ENCODE data around the gene DEGS1.

The DEGS1 gene

DNA sequence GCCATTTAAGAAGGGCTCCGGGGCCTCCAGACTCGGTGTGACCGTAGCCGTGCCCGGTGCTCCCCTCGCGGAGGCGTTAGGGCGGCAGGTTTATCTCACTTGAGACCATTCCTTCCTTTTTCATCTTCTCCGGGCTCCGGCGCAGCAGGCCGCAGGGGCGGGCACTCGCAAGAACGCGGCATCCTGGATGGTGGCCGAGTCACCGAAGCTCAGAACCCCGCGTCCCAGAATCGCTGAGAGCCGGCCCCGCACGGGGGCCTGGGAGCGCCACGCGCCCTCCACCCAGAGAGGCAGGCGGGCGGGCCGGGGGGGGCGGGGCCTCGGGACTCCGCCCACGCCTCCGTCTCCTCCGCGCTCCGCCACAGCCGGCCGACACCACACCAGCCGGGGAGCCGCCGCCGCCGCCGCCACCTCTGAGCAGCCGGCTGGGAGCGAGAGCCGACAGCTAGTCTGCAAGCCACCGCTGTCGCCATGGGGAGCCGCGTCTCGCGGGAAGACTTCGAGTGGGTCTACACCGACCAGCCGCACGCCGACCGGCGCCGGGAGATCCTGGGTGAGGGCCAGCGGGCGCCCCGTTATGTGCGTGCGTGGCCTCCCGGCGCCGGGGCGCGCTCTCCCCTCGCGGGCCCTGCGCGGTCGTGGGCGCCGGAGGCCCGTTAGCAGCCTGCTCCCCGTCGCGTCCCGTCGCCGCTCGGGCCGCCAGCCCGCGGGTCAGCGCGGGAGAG is at the start of gene DEGS1:
TSS of gene DEGS1 (plus strand) at position 375 of the 725 bp plus-strand sequence. CDS start at position 472, 97 bp downstream.
- peak; percentile 88 for DNase-seq

DNA sequence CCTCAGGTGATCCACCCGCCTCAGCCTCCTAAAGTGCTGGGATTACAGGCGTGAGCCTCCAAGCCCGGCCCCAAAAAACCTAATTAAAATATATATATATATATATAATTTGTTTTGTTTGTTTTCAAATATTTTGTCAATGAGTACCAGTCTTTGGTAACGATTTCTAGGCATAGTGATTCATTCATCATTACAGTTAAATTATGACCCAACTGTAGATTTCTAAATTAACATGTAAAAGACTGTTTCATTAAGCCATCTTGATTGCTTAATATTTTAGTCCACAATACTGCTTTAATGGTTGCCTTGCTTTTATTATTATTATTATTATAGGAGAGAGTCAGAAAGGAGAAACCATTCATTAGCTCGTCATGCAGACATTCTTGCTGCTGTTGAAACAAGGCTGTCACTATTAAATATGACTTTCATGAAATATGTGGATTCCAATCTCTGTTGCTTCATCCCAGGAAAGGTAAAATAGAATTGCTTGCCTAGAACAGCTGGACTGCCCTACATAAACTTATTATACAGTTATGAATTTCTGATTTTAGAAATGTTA is 49.2 kb upstream of the DEGS1 start:
- DNase-seq: no peak

DNA sequence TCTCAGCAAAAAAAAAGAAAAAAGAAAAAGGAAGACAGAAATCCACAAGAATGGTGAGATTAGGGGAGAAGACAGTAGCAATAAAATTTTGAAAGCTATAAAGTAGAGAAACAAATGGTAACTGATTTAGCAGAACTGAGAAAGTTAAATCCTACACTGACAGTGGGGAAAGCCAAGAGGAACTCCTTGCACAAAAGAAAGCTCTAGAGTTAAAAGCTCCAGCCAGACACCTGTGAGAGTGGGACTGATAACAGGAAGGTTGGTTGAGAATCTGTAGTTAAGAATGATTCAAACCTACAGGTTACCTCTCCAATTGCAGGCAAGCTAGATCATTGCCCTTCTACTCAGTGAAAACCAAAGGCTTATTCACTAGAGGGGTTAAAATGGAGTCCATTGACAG is 45.5 kb upstream of the DEGS1 start:
- no peak for DNase-seq

DNA sequence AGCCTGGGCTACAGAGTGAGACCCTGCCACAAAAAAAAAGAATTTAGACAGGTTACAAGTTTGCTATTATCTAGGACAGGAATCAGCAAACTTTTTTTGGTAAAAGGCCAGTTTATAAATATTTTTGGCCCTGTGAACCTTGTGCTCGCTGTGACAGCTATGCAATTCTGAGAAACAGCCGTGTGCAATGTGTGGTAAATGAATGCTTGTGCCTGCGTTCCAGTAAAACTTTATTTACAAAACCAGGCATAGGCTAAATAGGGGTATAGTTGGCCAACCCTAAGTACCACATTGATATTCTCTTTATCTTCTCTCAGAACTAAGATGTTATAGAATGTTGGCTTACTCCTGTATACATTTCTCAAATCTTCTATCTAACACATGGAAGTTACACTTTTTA is 44.8 kb upstream of the DEGS1 start:
- no peak for DNase-seq

DNA sequence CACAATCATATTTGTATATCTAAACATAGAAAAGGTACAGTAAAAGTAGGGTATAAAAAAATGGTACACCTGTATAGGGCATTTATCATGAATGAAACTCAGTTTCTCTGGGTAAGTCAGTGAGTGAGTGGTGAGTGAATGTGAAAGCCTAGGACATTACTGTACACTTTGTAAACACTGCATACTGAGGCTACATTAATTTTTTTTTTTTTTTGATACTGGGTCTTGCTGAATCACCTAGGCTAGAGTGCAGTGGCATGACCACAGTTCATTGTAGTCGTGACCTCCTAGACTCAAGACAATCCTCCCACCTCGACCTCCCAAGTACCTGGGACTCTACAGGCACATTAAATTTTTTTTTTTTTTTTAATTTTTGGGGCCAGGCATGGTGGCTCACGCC is 41.3 kb upstream of the DEGS1 start:
- no peak for DNase-seq

DNA sequence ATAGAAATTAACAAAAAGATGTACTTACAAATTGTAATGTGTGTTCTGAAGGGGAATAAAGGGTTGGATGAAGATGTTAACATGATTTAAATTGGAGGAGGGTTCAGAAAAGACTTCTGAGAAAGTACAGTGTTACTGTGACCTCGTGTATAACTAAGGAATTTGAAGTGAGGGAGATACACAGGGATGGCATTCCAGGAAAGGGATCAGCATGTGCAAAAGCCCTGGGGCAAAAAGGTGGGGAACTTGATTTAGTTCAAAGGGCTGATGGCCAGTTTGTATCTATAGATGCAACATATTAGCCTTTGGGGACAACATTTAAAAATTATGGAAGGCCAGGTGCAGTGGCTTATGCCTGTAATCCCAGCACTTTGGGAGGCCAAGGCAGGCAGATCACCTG is 33.3 kb upstream of the DEGS1 start:
- no peak for DNase-seq

DNA sequence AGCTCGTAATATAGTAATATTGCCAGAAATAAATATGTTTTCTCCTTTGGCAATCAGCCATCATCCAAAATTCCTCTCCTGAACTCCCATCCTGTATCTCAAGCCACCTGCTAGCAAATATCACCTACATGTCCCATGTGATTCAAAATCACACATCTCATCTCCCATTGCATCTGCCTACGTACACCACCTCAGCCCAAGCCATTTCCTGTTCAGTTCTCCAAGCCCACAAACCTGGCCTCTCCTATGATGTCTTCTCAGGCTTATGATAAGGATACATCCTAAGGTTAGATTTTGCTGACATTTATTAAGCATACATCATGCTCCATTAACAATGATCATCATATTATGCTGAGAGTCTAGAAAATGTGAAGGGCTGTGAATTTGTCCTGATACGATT is 31.9 kb upstream of the DEGS1 start:
- no peak for DNase-seq

DNA sequence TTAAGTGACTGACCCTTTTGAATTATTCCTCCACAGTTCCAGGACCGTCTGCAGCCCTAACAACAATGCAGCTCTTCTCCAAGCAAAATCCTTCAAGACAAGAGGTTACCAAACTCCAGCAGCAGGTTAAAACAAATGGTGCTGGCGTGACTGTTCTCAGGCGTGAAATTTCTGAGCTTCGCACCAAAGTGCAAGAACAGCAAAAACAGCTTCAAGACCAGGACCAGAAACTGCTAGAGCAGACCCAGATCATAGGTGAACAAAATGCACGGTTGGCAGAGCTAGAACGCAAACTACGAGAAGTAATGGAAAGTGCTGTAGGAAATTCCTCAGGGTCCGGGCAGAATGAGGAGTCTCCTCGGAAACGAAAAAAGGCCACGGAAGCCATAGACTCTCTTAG is 25.7 kb upstream of the DEGS1 start:
- DNase-seq: no peak

DNA sequence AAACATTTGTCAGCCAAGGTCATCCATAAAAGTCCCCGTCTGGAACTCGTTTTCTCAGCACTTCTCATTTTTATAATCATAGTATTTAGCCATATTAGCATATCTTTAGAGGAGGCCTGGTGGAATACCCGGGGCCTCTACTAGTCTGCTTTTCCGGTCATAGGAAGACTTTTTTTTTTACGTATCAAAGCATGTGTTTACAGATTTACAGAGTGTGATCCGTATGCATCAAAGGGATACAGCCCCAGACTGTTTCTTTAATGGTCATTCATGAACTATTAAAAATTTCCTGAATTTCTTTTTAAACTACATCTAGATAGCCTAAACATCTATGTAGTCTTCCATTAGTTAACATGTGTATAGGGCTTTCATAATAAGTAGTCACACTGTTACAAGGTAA is 23.5 kb upstream of the DEGS1 start:
- no peak for DNase-seq

DNA sequence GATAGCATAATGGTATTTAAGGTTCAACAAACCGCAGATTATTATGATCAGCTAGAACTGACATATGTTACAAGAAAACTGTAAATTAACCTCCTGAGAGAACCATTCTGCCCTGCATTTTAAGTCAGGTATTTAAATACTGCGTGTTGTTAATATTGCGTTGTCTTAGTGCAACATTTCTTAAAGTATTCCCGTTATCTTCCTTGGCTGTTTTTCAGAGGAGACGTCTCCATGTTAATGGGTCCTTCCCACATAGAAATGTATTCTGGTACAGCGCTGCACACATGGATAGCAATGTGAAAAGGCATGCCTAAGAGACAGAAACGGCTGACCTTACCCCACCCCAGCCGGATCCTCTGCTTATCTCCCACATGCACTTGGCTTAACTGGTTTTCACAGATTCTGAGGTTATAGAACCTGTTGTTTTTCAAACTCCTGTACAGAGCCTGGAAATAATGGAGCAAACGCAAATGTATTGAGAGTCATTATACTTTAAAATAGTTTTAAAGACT is 22.8 kb upstream of the DEGS1 start:
- DNase-seq: no peak

DNA sequence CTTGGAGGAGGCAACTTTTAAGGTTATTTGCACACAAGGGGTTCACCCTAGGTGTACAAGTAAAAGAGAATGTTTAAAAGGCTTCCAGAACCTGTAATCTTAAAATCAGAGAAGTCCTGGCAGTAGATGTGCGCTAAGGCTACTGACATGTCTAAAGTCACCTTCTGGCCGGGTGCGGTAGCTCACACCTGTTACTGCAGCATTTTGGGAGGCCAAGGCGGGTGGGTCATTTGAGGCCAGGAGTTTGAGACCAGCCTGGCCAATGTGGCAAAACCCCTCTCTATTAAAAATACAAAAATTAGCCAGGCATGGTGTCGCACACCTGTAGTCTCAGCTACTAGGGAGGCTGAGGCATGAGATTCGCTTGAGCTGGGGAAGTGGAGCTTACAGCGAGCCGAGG is 20.3 kb upstream of the DEGS1 start:
- DNase-seq: no peak

DNA sequence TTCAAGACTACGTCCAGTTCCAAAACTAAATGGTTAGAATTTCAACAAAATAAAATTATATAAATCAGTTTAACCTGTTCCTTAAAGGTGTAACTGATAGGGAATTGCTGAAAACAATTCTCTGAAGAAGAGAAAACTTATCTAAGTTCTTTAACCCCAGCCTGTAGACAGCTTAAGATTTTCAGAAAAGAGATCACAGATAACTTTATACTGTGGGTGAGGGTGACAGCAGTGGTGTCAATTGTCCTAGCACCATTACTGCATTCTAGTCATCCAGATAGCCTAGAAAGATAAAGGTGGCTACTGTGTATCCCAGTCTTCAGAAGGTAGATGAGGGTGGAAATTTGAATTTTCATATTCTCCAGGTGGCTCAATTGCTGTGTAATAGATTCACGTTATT is 19.7 kb upstream of the DEGS1 start:
- no peak for DNase-seq

DNA sequence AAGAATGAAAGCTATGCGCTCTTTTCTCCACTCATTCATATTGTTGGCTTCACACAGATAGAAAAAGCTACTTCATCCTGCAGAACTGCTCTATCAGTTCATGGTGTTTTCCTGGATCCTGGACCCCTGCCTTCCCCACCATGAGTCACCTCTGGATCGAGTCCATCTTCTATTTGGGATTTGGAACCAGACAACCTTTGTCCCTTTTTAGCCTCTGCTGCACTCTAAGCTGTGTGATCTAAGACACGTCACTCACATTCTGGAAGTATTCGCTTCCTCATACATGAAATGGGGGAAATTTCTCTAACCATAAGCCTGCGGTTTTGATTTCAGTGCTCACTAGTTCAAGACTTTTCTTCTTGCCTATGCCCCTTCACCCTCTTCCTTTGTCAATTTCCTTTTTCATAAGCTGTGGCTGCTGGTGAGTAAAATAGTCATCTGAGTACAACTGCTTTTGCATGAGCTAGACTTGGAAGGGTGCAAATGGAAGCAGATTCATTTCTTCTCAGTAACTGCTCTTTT is 14.1 kb upstream of the DEGS1 start:
- peak; percentile 33 for DNase-seq

DNA sequence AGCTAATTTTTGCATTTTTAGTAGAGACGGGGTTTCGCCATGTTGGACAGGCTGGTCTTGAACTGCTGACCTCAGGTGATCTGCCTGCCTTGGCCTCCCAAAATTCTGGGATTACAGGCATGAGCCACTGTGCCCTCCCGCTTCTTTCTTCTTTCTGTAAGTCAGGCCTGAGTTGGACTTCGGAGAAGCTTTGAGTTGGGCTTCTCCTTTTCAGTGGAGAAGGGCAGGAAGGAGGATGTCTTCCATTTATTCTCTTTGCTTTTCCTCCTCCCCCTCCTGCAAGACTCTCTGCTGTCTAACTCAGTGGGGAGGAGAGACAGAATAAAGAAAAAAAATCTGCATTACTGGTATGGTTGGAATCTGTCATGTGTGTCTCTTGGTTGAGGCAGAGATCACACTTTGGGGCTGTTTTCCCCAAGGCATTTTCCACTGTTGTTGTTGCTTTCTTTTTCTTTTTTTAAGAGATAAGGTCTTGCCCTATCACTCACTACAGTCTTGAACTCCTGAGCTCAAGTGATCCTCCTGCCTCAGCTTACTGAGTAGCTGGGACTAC is 13.2 kb upstream of the DEGS1 start:
- no peak for DNase-seq

DNA sequence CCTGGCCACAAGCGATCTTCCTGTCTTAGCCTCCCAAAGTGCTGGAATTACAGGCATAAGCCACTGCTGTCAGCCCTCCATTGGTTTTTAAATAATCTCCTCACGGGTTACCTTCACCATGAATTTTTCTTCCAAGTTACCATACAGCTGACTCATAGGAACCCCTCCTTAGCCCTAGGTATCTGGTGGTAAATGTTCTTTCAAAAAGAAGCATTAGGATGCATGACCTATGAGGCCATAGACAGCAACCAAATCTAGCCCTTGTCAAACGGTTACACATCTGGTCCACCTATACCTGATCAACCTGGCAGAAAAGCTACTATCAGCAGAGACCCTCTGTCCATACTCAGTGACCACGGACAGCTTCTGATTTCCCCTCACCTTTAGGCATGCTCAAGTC is 12.7 kb upstream of the DEGS1 start:
- DNase-seq: no peak

DNA sequence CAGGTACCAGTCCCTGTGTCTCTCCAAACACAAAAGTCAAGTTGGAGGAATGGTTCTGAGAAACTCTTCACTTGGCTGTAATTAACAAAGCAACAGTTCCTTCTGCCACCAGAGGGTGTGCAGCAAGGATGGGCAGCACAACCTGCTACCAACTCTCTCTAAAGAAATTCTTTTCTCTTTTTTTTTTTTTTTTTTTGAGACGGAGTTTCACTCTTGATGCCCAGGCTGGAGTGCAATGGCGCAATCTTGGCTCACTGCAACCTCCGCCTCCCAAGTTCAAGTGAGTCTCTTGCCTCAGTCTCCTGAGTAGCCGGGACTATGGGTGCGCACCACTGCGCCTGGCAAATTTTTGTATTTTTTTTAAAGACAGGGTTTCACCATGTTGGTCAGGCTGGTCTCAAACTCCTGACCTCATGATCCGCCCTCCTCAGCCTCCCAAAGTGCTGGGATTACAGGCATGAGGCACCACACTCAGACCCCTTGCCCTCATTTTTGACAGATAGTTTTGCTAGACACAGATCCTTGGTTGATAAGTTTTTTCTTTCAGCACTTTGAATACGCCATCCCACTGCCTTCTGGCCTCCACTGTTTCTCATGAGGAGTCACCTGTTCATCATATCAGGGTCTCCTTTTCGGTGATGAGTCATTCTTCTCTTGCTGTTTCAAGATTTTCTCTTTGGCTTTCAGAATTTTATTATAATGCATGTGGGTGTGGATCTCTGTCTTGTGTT is 12.1 kb upstream of the DEGS1 start:
- peak; percentile 60 for DNase-seq

DNA sequence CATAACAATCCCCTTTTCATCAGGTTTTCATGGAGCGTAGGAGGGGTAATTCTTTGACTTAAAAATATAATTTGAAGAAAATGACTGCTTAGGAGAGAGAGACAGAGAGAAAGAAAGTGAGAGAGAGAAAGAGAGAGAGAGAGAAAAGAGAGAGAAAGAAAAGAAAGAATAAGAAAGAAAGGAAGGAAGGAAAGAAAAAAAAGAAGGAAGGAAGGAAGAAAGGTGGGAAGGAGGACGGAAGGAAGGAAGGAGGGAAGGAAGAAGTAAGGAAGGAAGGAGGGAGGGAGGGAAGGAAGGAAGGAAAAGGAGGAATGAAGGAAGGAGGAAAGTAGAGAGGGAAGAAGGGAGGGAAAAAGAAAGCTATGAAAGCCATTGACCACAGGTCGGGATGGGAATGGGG is 10.8 kb upstream of the DEGS1 start:
- DNase-seq: no peak

DNA sequence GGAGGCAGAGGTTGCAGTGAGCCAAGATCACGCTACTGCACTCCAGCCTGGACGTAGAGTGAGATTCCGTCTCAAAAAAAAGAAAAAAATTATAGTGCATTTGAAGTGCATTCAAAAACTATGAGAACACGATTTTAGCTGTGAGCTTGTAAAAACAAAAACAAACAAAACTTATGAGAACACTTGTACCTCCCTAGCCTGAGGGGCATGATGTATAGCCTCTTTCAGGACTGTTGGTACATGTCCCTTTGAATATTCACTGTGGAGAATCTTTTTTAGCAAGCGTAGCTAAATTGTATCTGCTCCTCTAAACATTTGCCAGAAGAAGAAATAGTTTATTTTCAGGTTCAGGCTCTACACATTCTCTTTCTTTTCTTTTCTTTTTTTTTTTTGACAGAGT is 9.5 kb upstream of the DEGS1 start:
- no peak for DNase-seq

DNA sequence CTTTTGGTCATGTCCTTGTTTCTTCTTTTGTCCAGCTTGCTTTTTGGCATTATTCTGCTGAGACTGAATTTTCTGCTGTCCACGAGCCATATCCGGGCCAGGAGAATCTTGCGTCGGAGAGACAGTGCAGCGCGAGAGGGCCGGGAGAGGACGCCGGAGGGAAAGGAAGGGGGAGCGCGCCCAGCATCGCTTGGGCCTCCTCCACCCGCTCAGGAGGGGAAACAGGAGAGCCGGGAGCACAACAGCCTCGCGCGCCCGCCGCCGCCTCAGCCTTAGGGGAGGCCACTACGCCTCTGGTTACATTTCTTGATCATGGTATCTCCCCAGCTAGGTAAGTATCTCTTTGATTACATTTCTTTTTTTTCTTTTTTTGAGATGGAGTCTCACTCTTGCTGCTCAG is 7.4 kb upstream of the DEGS1 start:
- DNase-seq: no peak

DNA sequence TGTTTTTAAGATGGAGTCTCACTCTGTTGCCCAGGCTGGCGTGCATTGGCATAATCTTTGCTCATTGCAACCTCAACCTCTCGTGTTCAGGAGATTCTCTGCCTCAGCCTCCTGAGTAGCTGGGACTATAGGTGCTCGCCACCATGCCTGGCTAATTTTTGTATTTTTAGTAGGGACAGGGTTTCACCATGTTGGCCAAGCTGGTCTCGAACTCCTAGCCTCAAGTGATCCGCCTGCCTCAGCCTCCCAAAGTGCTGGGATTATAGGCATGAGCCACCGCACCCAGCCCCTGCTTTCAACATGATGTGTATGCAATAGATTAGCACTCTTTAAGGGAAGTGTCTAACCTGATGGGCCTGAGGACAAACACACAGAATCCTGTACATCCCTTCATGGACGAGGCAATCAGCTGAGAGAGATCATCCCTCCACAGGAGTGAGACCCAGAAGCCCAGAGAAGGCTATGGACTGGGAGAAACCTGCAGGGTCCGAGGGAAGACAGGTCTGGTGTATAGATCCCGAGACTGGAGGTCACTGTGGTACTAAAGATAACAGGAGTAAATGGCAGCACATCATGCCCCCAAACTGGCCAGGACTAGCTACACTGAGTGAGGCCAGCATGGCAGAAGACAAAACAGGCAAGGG is 5.6 kb upstream of the DEGS1 start:
- DNase-seq: no peak

DNA sequence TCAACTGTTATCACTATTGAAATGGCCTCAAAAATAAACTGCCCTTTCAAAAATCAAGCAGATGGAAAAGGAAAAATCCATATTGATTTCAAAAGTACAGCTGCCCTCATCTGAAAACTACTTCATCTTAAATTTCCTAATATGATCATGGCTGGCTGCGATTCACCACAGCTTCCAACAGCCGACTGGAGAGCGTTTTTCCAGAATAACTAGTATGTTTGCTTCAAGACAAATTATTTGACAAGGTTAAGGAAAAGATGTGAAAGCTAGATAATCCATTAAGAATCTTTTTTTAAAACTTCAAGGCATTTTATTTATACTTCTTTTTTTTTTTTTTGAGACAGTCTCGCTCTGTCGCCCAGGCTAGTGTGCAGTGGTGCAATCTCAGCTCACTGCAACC is 4.1 kb upstream of the DEGS1 start:
- DNase-seq: no peak

DNA sequence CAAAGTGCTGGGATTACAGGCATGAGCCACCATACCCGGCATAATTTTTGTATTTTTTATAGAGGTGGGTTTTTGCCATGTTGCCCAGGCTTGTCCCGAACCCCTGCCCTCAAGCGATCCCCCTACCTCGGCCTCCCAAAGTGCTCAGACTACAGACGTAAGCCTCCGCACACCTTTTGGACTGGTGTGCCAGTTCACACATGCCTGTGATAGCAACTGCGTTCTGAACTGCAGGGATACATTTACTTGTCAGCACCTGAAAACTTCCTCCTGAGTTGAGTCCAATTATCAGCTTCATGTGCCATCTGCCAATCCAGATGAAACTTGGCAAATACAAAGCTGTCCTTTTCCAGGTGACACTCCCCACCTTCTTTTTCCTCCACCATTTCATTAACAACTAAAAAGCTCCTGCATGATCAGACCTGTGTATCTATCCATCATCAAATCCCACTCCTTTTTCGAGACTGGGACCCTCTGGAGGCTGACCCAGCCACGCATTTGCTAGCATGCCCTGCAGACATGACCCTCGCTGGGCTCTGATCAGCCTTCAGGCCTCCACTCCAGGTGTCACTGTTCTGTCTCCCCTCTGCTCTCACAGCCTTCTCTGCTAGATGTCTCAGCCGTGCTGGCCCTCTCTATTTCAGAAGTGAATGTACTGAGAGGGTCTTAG is 2.1 kb upstream of the DEGS1 start:
- no peak for DNase-seq

DNA sequence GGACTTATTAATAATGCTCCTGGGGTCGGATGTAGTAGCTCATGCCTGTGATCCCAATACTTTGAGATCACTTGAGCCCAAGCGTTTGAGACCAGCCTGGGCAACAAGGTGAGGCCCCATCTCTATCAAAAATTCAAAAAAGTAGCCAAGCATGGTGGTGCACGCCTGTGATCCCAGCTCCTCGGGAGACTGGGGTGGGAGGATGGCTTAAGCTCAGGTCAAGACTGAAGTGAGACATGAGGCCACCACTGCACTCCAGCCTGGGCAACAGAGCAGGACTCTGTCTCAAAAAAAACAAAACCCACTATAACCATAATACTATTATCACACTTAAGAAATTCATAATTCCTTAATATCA is 1.6 kb upstream of the DEGS1 start:
- DNase-seq: no peak

Data from CD4-positive, alpha-beta T cell treated with Interleukin-6 for 4 hours (primary cell).